HG02623 (cell line): ENCODE measurements around the gene PBOV1.

Source experiments
- ATAC-seq: cut with Tn5 transposase; IDR thresholded peaks from one replicate; pipeline ENCODE4 v1.9.1; 2021; ENCODE audit warnings: moderate library complexity; ENCODE audit not compliant: unreplicated experiment

Gene PBOV1

GRCh38 chr6:138206862-138207261 lies 11.4 kb downstream of the PBOV1 start:
- ATAC-seq = no peak

- no peak for ATAC-seq
Observed at GRCh38 chr6:138205437-138206094, 12.7 kb downstream of the PBOV1 start.

GRCh38 chr6:138204792-138205384 lies 13.4 kb downstream of the PBOV1 start:
- ATAC-seq = no peak

- no peak for ATAC-seq
Observed at GRCh38 chr6:138204303-138204702, 14.0 kb downstream of the PBOV1 start.

- ATAC-seq = no peak
Observed at GRCh38 chr6:138203315-138203714, 15.0 kb downstream of the PBOV1 start.

- no peak for ATAC-seq
Observed at GRCh38 chr6:138201836-138202235, 16.5 kb downstream of the PBOV1 start.

- ATAC-seq = no peak
Observed at GRCh38 chr6:138198430-138199091, 19.7 kb downstream of the PBOV1 start.

GRCh38 chr6:138197570-138197969 lies 20.7 kb downstream of the PBOV1 start:
- ATAC-seq = no peak

- ATAC-seq = no peak
Observed at GRCh38 chr6:138196122-138196738, 22.1 kb downstream of the PBOV1 start.

GRCh38 chr6:138194287-138194686 lies 24.0 kb downstream of the PBOV1 start:
- ATAC-seq = no peak

- ATAC-seq = no peak
Observed at GRCh38 chr6:138188278-138188941, 29.9 kb downstream of the PBOV1 start.

- ATAC-seq = no peak
Observed at GRCh38 chr6:138187156-138187555, 31.1 kb downstream of the PBOV1 start.

- ATAC-seq = no peak
Observed at GRCh38 chr6:138184230-138184629, 34.1 kb downstream of the PBOV1 start.

- ATAC-seq = no peak
Observed at GRCh38 chr6:138183790-138184134, 34.5 kb downstream of the PBOV1 start.

GRCh38 chr6:138182939-138183789 lies 35.1 kb downstream of the PBOV1 start:
- ATAC-seq = no peak

GRCh38 chr6:138176652-138177232 lies 41.5 kb downstream of the PBOV1 start:
- no peak for ATAC-seq

- ATAC-seq = no peak
Observed at GRCh38 chr6:138175596-138175995, 42.7 kb downstream of the PBOV1 start.
